ENCODE data around the gene FNDC8.

- TF ChIP-seq POLR2A (IDR thresholded peaks at IDR 0.05; ENCODE audit: low read depth, low read length) (no peak), TAF1 (IDR thresholded peaks at IDR 0.05; ENCODE audit: borderline replicate concordance, low read depth, low read length) (no peak)
Measured at GRCh38 chr17:35086931-35087573, 34.4 kb upstream of the FNDC8 start.

All from GM12892 (cell line).